ENCODE results near the gene PRR33.

- no peak for TF ChIP-seq POLR2AphosphoS5 (IDR thresholded peaks at IDR 0.05; ENCODE audit: insufficient read depth, low read depth, low read length)
- no peak for TF ChIP-seq CTCF (IDR thresholded peaks at IDR 0.05; ENCODE audit: extremely low read depth in 1 of 2, insufficient read depth in 1 of 2, low read depth in 1 of 2, low read length in 2 of 2)
- TF ChIP-seq POLR2A (IDR thresholded peaks at IDR 0.05; ENCODE audit: low read depth, low read length): no peak
- TF ChIP-seq MAX (IDR thresholded peaks at IDR 0.05; ENCODE audit: insufficient read depth, insufficient read length): no peak
- no peak for TF ChIP-seq MYC (IDR thresholded peaks at IDR 0.05; ENCODE audit: low read depth, low read length)
- TF ChIP-seq EZH2 (IDR thresholded peaks at IDR 0.05; ENCODE audit: borderline replicate concordance, low read depth, low read length, severe bottlenecking): no peak
- TF ChIP-seq JUN (IDR thresholded peaks at IDR 0.05; ENCODE audit: borderline replicate concordance, insufficient read depth, insufficient read length, low read depth): no peak
These were observed 5.2 kb upstream of the PRR33 start for GRCh38 chr11:1896923-1897322.
